NCI-H2107 (cell line): ENCODE data around the gene MASP1.

Source experiments
- DNase-seq: peaks from one replicate; lab custom pipeline; 2025; lab: John Stamatoyannopoulos, UW

MASP1 gene

DNA sequence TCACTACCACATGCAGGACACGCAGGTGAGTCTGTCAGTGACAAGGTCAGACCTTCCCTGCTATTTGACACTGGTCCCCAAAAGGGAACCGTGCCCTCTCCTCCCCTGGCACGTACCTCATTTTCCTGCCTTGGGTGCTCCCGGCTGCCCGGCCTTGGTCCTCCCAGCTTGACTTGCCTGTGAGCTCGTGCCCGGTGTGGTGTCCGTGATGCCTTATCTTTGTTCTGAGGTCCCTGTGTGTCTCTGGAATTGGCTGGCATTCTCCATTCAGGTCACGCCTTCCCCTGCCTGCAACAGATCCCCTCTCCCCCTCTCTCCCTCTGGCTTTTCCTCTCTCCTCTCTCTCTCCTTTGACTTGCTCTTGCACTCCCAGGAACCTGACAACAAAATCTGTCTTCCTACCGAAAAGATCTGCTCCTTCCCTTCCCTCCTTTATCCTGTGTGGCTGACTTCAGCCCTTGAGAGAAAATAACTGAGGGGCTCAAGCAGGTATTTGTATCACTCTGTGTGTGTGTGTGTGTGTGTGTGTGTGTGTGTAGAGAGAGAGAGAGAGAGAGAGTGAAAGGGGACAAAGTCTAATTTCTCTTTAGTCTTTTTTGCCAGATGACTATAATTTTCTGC, at the start of gene MASP1:
TSS of gene MASP1 (minus strand) at position 226 of the 621 bp plus-strand sequence. CDS start at position 121, 105 bp downstream.
- no peak for DNase-seq

- DNase-seq = no peak
Measured at GRCh38 chr3:187340578-187340977, 49.0 kb upstream of the MASP1 start.

GRCh38 chr3:187336322-187336721, 44.8 kb upstream of the MASP1 start:
- DNase-seq = no peak

DNA sequence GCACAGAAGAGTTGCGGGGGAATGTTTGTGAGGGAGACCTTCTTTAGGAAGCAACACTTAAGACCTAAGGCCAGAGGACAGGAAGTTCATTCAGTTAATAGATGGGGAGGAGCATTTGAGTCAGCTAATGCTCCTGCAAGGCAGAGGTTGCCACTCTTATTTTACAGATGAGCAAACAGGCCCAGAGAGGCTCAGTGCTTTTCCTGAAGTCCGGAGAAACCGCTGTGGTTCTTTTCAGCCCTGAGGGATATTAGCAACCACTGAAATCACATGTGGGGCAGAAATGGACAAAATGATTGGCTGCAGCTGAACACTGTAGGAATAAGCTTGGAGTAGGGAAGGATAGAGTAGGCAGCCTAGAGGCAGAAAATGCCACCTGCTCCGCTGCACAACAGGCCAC, 43.4 kb upstream of the MASP1 start:
- DNase-seq = no peak

- no peak for DNase-seq
Measured at GRCh38 chr3:187328691-187329090, 37.2 kb upstream of the MASP1 start.

- DNase-seq = no peak
Measured at GRCh38 chr3:187327845-187328244, 36.3 kb upstream of the MASP1 start.

DNA sequence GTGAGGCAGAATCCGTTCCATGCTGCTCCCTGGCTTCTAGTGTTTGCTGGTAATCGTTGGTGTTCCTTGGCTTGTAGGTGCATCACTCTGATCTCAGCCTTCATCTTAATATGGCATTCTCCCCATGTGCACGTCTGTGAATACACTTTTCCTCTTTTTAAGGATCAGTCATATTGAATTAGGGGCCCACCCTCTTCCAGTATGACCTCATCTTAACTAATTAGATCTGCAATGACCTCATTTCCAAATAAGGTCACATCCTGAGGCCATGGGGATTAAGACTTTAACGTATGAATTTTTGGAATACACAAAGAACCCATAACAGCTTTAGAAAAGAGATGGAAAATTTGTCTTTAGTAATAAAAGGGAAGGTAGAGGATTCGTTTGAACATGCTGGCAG, 34.1 kb upstream of the MASP1 start:
- DNase-seq = no peak

- no peak for DNase-seq
Measured at GRCh38 chr3:187323091-187323490, 31.6 kb upstream of the MASP1 start.

- DNase-seq = no peak
Measured at GRCh38 chr3:187322291-187322690, 30.8 kb upstream of the MASP1 start.

- no peak for DNase-seq
Measured at GRCh38 chr3:187321766-187322165, 30.2 kb upstream of the MASP1 start.

GRCh38 chr3:187319699-187320302, 28.3 kb upstream of the MASP1 start:
- peak; percentile 47 for DNase-seq

DNA sequence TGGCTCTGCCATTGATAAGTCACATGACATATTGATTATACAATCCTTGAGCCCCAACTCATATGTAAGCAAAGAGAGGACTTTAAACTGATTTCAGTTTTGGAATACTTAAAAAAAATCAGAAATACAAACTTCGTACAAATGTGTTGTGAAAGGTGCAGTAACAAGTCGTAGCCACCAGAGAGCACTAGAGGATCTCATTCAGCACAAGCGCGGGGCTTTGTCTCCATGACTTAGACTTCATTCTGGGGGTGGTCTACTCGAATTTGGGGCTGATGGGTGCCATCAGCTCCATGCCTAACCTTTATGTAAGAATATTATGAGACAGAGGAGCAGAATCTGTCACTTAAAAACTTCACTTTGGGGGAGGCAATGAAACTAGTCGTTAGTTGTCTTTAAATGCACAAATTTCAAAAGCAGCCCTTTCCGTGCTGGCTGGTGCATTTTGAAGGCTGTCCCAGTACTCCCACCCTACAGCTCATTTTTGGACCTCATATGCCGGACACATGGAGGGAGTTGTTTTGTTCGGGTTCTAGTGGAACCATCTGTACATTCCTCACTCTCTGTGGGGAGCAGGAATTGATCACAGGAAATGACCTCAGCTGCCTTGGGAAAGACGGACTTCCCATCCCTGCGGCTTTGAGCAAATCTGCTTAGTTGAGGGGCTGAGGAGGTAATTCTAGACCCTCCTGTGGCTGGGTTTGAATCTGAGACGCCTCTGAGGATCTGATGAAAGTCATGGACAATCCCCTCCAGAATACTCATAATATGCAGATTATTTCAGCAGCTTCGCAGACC, 27.5 kb upstream of the MASP1 start:
- peak; percentile 47 for DNase-seq

DNA sequence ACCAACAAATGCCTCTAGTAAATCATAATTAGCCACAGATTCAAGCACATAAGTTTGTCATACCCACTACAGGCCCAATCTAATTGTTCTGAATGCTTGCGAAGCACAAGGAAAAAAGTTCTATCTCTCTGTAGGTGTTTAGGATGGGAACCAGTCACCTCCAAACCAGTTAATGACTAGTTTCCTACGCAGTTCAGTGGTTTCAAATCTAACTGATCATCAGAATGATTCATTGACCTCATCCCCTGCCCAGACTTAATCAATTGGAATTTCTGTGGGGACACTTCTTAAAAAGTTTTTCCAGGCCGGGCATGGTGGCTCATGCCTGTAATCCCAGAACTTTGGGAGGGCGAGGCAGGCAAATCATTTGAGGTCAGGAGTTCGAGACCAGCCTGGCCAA, 24.3 kb upstream of the MASP1 start:
- no peak for DNase-seq

DNA sequence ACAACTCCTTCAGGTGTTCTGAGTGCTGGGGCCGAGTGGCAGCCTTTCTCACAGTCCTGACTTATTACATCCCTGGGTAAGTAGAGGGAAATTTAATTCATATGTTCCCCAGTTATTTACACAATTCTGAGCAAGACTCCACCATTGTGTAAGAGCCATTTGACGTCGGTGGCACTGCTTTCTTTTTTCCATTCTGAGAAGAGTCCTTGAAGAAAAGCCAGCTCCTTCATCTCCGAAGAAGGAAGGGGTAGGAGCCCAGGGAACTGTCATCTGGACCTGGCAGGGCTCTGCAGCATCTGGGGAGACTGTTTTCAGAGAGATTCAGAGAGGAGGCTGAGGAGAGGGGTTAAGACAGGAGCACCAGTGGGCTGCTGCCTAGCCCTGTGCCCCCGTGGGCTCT, 22.6 kb upstream of the MASP1 start:
- no peak for DNase-seq

GRCh38 chr3:187310954-187311470, 19.5 kb upstream of the MASP1 start:
- no peak for DNase-seq

DNA sequence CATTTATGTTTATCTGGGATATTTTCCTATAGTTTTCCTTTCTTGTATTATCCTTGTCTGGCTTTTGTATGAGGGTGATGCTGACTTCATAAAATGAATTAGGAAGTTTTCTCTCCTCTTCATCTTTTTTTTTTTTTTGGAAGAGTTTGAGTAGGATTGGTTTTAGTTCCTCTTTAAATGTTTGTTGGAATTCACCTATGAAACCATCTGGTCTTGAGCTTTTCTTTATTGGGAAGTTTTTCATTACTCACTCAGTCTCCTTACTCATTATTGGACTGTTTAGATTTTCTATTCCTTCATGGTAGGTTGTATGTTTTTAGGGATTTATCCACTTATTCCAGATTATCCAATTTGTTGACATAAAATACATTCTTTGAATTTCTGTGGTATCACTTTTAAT, 18.7 kb upstream of the MASP1 start:
- no peak for DNase-seq

GRCh38 chr3:187305881-187306280, 14.3 kb upstream of the MASP1 start:
- no peak for DNase-seq

DNA sequence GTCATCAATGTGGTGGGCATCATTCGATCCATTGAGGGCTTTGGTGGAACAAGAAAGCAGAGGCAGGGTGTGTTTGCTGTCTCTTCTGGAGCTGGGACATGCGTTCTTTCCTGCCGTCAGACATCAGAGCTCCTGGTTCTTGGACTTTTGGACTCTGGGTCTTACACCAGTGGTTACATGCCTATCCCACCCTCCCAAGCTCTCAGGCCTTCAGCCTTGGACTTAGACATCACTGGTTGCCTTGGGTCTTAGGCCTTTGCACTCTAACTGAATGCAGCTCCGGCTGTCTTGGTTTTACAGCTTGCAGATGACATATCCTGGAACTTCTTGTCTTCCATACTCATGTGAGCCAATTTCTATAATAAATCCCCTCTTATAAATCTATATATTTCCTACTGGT, 8.1 kb upstream of the MASP1 start:
- DNase-seq = no peak

DNA sequence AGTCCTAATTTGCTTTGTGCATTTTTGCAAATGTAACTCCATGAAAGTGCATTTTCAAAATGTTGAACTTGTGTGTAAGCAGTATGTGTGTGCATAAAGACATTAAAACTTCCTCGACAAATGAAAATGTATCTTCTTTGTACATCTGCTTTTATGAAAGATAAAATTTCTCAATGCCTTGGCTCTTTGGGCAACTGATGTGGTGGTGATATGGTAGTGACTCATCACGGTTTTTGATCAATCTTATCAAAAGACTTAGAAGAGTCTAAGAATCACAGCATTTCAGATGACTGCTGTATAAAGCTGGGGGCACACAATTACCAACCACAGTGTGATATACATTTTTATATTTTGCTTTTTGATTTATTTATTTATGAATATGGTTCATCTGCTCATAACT, 5.4 kb upstream of the MASP1 start:
- no peak for DNase-seq

GRCh38 chr3:187296058-187296457, 4.5 kb upstream of the MASP1 start:
- no peak for DNase-seq

DNA sequence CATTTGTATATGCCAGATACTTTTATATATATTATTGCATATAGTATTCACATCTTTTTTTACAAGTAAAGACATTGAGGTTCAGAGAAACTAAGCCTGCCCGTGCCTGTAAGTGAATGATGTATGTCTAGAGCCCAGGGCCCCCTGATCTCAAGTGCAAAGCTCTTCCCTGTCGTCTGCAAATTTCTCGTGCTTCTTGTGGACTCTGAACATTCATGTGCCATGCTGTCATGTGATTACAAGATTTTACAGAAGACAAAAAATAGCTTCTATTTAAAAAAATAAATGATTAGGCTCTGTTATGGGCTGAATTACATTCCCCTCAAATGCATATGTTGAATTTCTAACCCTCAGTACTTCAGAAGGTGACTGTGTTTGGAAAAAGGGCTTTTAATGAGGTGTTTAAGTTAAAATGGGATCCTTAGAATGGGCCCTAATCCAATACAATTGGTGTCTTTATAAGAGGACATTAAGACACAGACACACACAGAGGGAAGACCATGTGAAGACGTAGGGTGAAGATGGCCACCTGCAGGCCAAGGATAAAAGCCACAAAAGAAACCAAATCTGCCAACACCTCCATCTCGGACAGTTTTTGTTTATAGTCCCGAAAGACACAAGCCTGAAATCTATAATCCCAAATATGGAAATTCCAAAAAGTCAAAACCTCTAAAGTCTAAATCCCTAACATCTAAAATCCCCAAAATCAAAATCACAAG, 3.9 kb upstream of the MASP1 start:
- no peak for DNase-seq
